Kidney epithelial cell (primary cell): ENCODE results near the gene DLG2. TPM values are rescaled to one million over a fixed set of nuclear protein-coding genes. Genes with fewer than 3 reads are reported as not detected.

Experiments used
- DNase-seq: peaks from one replicate; pipeline ENCODE4 v3.0.0-alpha.2; 2010; ENCODE audit warnings: low read depth
- H3K27me3 ChIP-seq: 2 replicates; pipeline ENCODE4 v1.6.0; 2011; ENCODE audit warnings: low read length; ENCODE audit not compliant: control insufficient read depth, insufficient read depth
- H3K36me3 ChIP-seq: 2 replicates; pipeline ENCODE4 v1.5.1; 2011; ENCODE audit warnings: low read length; ENCODE audit not compliant: control insufficient read depth, insufficient read depth
- H3K4me3 ChIP-seq: 2 replicates; pipeline ENCODE4 v1.5.1; 2011; ENCODE audit warnings: low read depth, mild to moderate bottlenecking, control low read depth, low read length
- total RNA-seq: library from RNA; depleted of rRNA; stranded (reverse); fragments of >200 nt; gene quantifications from 2 replicates; pipeline ENCODE4 v1.2.3, GENCODE V29; 2015
- TF ChIP-seq, protein P1 (sequence below): IDR thresholded peaks from 2 replicates; pipeline ENCODE4 v1.5.1; 2011; ENCODE audit warnings: mild to moderate bottlenecking, moderate library complexity, low read length, control low read depth, inconsistent platforms; ENCODE audit not compliant: insufficient read depth, poor library complexity, severe bottlenecking

Gene DLG2
- total RNA-seq, 1 donor from 2014 or later, result 0.75 TPM

DNA sequence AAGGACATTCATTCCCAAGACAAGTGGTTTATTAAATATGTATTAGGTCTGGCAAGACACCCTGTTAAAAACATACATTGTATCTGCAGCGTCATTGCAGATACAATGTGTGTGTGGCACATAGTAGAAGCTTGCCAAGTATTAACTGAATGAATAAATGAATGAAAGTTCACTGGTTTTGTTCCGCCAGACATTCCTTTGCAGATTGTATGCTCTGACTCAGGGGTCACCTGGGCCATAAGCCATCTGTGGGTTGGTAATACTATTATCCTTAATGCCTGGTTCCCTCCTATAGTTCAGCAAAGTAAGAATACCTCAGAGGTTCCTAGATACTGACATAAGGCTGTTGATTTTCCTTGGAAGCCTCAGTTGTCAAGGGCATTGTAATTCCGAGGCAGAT, 1963.7 kb downstream of the DLG2 start:
- no peak for DNase-seq
- Histone ChIP-seq H3K36me3 (no peaks in the 10 kb centered on the region), H3K4me3 (no peak overlapping the region), H3K27me3 (no peaks in the 10 kb centered on the region)
- TF ChIP-seq, protein P1, sequence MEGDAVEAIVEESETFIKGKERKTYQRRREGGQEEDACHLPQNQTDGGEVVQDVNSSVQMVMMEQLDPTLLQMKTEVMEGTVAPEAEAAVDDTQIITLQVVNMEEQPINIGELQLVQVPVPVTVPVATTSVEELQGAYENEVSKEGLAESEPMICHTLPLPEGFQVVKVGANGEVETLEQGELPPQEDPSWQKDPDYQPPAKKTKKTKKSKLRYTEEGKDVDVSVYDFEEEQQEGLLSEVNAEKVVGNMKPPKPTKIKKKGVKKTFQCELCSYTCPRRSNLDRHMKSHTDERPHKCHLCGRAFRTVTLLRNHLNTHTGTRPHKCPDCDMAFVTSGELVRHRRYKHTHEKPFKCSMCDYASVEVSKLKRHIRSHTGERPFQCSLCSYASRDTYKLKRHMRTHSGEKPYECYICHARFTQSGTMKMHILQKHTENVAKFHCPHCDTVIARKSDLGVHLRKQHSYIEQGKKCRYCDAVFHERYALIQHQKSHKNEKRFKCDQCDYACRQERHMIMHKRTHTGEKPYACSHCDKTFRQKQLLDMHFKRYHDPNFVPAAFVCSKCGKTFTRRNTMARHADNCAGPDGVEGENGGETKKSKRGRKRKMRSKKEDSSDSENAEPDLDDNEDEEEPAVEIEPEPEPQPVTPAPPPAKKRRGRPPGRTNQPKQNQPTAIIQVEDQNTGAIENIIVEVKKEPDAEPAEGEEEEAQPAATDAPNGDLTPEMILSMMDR, result no peak

DNA sequence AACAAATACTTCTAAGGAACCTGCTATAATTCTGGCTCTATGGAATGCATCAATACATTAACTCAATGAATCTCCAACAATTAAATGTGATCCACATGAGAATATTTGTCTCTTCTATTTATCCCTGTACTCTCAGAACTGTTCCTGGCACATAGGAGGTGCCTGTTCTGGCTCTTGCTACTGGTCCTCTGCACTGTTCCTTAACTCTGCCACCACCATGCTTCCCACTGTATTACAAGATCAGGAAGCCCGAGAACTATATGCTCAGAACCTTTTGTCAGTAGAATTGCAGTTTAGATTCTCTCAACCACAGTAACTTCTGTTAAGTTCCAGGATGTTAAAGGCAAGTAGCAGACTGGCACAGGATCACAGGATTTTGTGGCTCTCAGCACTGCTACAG, 1964.7 kb downstream of the DLG2 start:
- no peak for DNase-seq
- Histone ChIP-seq H3K4me3 (no peak overlapping the region), H3K27me3 (no peaks in the 10 kb centered on the region), H3K36me3 (no peaks in the 10 kb centered on the region)
- TF ChIP-seq, protein P1, result no peak

DNA sequence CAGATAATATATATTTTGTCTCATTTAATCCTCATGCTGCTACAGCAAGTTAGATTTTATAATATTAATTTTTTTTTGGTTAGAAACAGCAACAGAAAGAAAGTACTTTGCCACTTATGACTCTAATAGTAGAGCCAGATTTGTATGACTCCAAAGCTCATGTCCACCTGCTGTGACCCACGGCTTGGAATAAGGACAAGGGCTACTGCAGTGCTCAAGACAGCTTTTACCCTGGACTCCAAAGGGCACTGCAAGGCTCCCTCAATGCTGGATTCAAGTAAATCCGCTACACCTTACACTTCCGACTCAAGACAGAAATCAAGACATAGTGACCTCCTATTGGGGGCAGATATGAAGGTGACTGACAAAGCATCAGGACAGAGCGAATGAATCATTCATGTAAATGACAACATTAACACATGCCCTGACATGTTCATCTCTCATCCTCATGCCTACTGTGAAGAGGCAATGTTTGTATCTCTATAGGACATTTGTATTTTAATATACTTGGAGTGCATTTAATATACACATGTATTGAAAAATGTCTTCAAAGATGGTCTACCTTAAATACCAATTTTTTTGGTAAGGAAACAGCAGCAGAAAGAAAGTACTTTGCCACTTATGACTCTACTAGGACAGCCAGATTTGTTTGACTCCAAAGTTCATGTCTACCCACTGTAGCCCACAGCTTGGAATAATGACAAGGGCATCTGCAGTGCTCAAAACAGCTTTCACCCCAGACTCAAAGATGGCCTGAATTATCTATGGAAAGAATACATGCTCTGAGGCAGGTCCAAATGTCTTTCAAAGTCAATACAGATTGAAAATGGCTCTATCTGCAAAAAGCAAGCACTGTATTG, 1965.4 kb downstream of the DLG2 start:
- no peaks in the 10 kb centered on the region for H3K27me3 ChIP-seq

DNA sequence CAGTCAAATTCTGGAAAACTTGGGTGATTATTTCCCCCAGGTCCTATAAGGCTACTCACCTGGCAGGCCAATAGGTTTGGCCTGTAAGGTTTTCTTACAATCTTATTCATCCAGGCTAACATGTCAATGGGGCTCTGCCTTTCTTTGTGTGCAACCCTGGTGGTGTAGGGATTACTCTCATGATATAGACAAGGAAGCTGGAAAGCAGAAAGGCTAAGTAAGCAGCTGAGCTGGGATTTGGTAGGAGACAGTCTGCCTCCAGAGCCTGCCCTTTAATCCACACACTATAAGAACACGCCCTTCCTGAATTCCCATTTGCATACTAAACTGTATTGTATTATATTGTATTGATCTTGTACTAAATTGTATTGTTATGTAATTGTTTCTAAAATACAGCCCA, 1967.7 kb downstream of the DLG2 start:
- Histone ChIP-seq H3K36me3 (no peaks in the 10 kb centered on the region), H3K27me3 (no peaks in the 10 kb centered on the region), H3K4me3 (no peak overlapping the region)
- TF ChIP-seq, protein P1, result no peak
- no peak for DNase-seq

More for the DNA sequence above, 1965.4 kb downstream of the DLG2 start:
- DNase-seq, result no peak
- no peaks in the 10 kb centered on the region for H3K36me3 ChIP-seq
- H3K4me3 ChIP-seq, result no peak overlapping the region
- TF ChIP-seq, protein P1, result no peak

DNA sequence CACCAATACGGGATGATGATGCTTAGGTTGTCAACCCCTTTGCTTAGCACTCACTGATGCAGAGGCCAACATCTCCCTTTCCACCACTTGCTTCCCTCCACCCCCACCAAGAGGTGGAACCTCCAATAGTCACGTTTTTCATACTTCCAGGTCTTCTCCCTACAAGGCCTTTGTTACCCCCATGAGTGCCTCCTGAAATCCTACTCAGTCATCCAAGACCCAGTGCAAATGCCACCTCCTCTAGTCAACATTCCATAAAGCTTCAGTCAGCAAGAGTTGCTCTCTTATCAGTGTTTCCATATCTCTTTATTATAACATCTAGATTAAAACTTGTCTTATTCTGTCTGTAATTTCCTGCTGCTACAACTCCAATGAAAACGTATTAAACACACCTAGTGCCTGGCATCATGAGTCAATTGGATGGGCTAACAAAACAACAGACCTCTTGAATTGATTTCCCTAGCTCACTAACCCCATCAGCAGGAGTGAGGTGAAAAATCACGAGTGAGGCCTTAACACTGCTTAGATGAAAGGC, 1970.3 kb downstream of the DLG2 start:
- Histone ChIP-seq H3K4me3 (no peak overlapping the region), H3K36me3 (no peaks in the 10 kb centered on the region), H3K27me3 (no peaks in the 10 kb centered on the region)
- no peak for DNase-seq
- TF ChIP-seq, protein P1, result no peak
